H1 (cell line): ENCODE data around the gene ENO3.

Experiments used
- EP300 ChIP-seq, 2 experiments: IDR thresholded peaks; 1 replicate in 1 of 2; 2 replicates in 1 of 2; pipeline ENCODE4 v1.6.1; 2011 to 2012; ENCODE audit warnings: low read depth in 2 of 2, low read length in 2 of 2, mild to moderate bottlenecking in 2 of 2, borderline replicate concordance in 1 of 2, inconsistent platforms in 1 of 2, moderate library complexity in 1 of 2
- FOSL1 ChIP-seq: IDR thresholded peaks from 2 replicates; pipeline ENCODE4 v1.6.1; 2011; ENCODE audit warnings: mild to moderate bottlenecking, low read depth, low read length, moderate library complexity; ENCODE audit not compliant: insufficient read depth
- GTF2F1 ChIP-seq: IDR thresholded peaks from 2 replicates; pipeline ENCODE4 v1.6.1; 2012; ENCODE audit warnings: low read depth, low read length, improper control_type of control experiment, borderline replicate concordance
- HDAC2 ChIP-seq, 2 experiments: fragments of 300-600 bp in 1 of 2; sonication (generic) in 1 of 2; IDR thresholded peaks; 2 replicates each; pipeline ENCODE4 v1.6.1; 2011 to 2012; ENCODE audit warnings: low read depth in 2 of 2, low read length in 2 of 2, mild to moderate bottlenecking in 2 of 2, moderate library complexity in 2 of 2, borderline replicate concordance in 1 of 2, inconsistent platforms in 1 of 2
- POLR2A ChIP-seq, 2 experiments: IDR thresholded peaks; 1 replicate in 1 of 2; 2 replicates in 1 of 2; pipeline ENCODE4 v1.6.1; 2011; ENCODE audit warnings: low read depth in 2 of 2, low read length in 2 of 2, mild to moderate bottlenecking in 2 of 2; ENCODE audit errors: control extremely low read depth in 1 of 2
- RAD21 ChIP-seq, 2 experiments: IDR thresholded peaks in 1 of 2; conservative IDR thresholded peaks in 1 of 2; 2 replicates each; pipeline ENCODE4 v1.6.1; 2011; ENCODE audit warnings: low read depth in 2 of 2, low read length in 2 of 2, improper control_type of control experiment in 1 of 2, inconsistent platforms in 1 of 2, mild to moderate bottlenecking in 1 of 2, moderate library complexity in 1 of 2
- RNF2 ChIP-seq: fragments of 200-900, 300-1000 bp; sonication (generic); IDR thresholded peaks from 2 replicates; pipeline ENCODE4 v1.7.1; 2016; ENCODE audit warnings: borderline replicate concordance, low read depth, mild to moderate bottlenecking, antibody characterized with exemption, low read length; ENCODE audit not compliant: poor library complexity, severe bottlenecking; ENCODE audit errors: missing control alignments
- TF ChIP-seq, protein P1 (sequence below), 3 experiments: IDR thresholded peaks; 1 replicate in 2 of 3; 2 replicates in 1 of 3; pipeline versions ENCODE4 v1.5.1 to v1.6.1; 2011; ENCODE audit warnings: low read length in 3 of 3, mild to moderate bottlenecking in 3 of 3, inconsistent platforms in 2 of 3, low read depth in 1 of 3, moderate library complexity in 1 of 3; ENCODE audit not compliant: insufficient read depth in 1 of 3; ENCODE audit errors: control extremely low read depth in 1 of 3

DNA sequence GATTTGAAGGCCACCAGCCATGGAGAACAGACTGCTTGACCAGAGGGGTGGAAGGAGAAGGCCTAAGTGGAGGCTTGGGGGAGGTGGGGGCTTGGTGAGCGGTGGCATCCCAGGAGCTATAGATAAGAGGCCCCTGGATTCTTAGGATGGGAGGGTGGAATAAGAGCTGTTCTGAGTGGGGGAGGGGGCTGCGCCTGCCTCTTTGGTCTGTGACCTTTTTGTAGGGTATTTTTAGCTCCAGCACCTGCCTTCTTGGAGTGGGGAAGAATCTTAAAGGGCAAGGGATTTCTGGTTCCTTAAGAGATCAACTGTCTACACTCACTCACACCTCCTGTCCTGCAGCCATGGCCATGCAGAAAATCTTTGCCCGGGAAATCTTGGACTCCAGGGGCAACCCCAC, 567 bp downstream of the ENO3 start:
- TF ChIP-seq, protein P1, sequence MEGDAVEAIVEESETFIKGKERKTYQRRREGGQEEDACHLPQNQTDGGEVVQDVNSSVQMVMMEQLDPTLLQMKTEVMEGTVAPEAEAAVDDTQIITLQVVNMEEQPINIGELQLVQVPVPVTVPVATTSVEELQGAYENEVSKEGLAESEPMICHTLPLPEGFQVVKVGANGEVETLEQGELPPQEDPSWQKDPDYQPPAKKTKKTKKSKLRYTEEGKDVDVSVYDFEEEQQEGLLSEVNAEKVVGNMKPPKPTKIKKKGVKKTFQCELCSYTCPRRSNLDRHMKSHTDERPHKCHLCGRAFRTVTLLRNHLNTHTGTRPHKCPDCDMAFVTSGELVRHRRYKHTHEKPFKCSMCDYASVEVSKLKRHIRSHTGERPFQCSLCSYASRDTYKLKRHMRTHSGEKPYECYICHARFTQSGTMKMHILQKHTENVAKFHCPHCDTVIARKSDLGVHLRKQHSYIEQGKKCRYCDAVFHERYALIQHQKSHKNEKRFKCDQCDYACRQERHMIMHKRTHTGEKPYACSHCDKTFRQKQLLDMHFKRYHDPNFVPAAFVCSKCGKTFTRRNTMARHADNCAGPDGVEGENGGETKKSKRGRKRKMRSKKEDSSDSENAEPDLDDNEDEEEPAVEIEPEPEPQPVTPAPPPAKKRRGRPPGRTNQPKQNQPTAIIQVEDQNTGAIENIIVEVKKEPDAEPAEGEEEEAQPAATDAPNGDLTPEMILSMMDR (IDR thresholded peaks at IDR 0.05; ENCODE audit: control extremely low read depth in 1 of 3, insufficient read depth in 1 of 3, low read depth in 1 of 3, low read length in 3 of 3) = no peak
- TF ChIP-seq GTF2F1 = no peak
- TF ChIP-seq EP300 (IDR thresholded peaks at IDR 0.05; ENCODE audit: borderline replicate concordance in 1 of 2, low read depth in 2 of 2, low read length in 2 of 2) = no peak
- no peak for TF ChIP-seq HDAC2 (IDR thresholded peaks at IDR 0.05; ENCODE audit: borderline replicate concordance in 1 of 2, low read depth in 2 of 2, low read length in 2 of 2)
- no peak for TF ChIP-seq POLR2A (IDR thresholded peaks at IDR 0.05; ENCODE audit: control extremely low read depth in 1 of 2, low read depth in 2 of 2, low read length in 2 of 2)
- TF ChIP-seq FOSL1 = no peak
- TF ChIP-seq RAD21 (IDR thresholded peaks at IDR 0.05 in 1 of 2, conservative IDR thresholded peaks at IDR 0.05 in 1 of 2; ENCODE audit: low read depth in 2 of 2, low read length in 2 of 2) = no peak
- no peak for TF ChIP-seq RNF2
